GM12891 (cell line): ENCODE measurements around the gene CEACAM4.
"Not testable (repeated sequence)": the region's sequence is repeated elsewhere in the genome, so short reads cannot be mapped to it uniquely, and the experiment has no call there.

ENCODE experiments used
- DNase-seq: peaks from one replicate; pipeline ENCODE4 v3.0.0; 2011; ENCODE audit warnings: low spot score; ENCODE audit not compliant: insufficient read length
- FAIRE-seq: peaks from 2 replicates; lab custom pipeline; 2011; peaks lifted over from hg19 to GRCh38; lab: Jason Lieb, UNC
- PAX5 ChIP-seq: IDR thresholded peaks from 2 replicates; pipeline ENCODE4 v1.6.1; 2011; ENCODE audit warnings: low read length, moderate library complexity, mild to moderate bottlenecking; ENCODE audit not compliant: insufficient read depth, severe bottlenecking
- POLR2A ChIP-seq: IDR thresholded peaks from 2 replicates; pipeline ENCODE4 v1.6.1; 2011; ENCODE audit warnings: low read depth, low read length, control low read depth
- POLR2AphosphoS5 ChIP-seq: IDR thresholded peaks from 2 replicates; pipeline ENCODE4 v1.6.1; 2011; ENCODE audit warnings: low read depth, low read length, control low read depth
- POU2F2 ChIP-seq: IDR thresholded peaks from 2 replicates; pipeline ENCODE4 v1.6.1; 2011; ENCODE audit warnings: low read depth, mild to moderate bottlenecking, control low read depth, low read length, moderate library complexity
- SPI1 ChIP-seq: IDR thresholded peaks from 2 replicates; pipeline ENCODE4 v1.6.1; 2011; ENCODE audit warnings: low read depth, low read length, control low read depth
- TAF1 ChIP-seq: IDR thresholded peaks from 2 replicates; pipeline ENCODE4 v1.6.1; 2011; ENCODE audit warnings: low read depth, low read length, control low read depth

CEACAM4 gene

GRCh38 chr19:41587101-41587837 is 39.6 kb downstream of the CEACAM4 start:
- FAIRE-seq = no peak

DNA sequence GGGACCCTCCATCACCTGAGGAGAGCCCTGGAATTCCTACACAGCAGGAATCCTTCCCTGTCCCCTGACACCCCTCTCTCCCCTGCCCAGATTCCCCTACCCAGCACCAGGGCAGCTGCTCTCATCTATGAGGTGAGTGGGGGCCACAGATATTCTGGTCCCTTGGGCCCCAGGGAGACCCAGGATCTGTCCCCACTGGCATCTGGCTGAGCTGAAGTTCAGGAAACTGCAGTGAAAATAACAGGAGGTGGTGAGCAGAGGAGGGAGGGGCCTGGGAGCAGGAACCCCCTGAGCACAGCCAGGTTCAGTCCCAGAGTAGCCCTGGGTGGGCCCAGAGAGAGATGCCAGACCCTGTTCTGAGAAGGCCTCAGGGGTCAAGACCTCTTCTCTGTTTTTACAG is 40.8 kb downstream of the CEACAM4 start:
- no peak for DNase-seq
- TF ChIP-seq TAF1 (no peak), POLR2AphosphoS5 (no peak), PAX5 (no peak), SPI1 (no peak), POU2F2 (no peak), POLR2A (no peak)
- no peak for FAIRE-seq

More at GRCh38 chr19:41587101-41587837, 39.6 kb downstream of the CEACAM4 start:
- no peak for TF ChIP-seq POLR2AphosphoS5
- TF ChIP-seq POU2F2 = no peak
- TF ChIP-seq SPI1 = no peak
- TF ChIP-seq PAX5 = no peak
- TF ChIP-seq POLR2A = no peak
- TF ChIP-seq TAF1 = no peak
- no peak for DNase-seq

DNA sequence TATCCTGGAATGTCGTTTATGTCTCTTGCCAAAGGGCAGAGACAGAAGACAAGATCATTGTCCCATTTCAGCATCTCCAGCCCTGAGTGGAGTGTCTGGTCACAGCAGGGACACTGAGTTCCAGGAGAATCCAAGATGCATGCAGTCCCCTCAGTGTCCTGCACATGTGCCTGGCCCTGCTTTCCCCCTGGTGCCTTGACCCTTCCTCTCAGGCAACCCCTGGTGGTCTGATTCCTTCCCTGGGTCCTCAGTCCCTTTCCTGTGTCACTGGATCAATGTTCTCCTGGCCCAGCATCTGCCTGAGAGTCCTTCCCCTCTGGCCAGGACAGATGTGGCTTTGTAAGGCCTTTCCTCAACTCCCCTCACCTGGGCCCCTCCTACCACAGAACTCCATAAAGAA is 41.9 kb downstream of the CEACAM4 start:
- DNase-seq = no peak
- no peak for TF ChIP-seq POLR2AphosphoS5
- no peak for TF ChIP-seq POLR2A
- TF ChIP-seq SPI1 = no peak
- TF ChIP-seq POU2F2 = no peak
- TF ChIP-seq TAF1 = no peak
- no peak for TF ChIP-seq PAX5
- no peak for FAIRE-seq

DNA sequence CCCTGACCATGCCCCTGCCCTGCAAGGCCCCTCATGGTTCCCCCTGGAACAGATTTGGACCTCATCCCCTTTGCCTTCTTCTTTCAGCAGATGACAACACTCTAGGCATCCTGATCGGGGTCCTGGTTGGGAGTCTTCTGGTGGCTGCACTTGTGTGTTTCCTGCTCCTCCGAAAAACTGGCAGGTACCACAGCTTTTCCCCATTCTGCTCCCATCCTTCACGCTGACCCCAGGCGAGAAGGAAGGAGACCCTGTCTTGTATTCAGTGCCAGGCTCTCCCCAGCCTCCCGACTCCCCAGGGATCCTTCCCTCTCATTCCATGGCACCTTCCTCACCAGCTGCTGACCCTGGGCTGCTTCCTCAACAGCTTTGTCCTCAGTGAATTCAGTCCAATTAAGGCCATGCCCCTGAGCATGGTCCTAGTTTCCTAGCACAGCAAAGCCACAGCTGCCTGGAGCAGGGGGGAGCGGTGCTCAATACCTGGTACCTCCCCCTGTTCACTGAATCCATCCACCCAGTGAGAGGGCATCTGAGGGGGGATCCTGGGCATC is 42.5 kb downstream of the CEACAM4 start:
- FAIRE-seq (no peak), DNase-seq (no peak)
- TF ChIP-seq POLR2A (no peak), POLR2AphosphoS5 (no peak), SPI1 (no peak), TAF1 (no peak), PAX5 (no peak), POU2F2 (no peak)

DNA sequence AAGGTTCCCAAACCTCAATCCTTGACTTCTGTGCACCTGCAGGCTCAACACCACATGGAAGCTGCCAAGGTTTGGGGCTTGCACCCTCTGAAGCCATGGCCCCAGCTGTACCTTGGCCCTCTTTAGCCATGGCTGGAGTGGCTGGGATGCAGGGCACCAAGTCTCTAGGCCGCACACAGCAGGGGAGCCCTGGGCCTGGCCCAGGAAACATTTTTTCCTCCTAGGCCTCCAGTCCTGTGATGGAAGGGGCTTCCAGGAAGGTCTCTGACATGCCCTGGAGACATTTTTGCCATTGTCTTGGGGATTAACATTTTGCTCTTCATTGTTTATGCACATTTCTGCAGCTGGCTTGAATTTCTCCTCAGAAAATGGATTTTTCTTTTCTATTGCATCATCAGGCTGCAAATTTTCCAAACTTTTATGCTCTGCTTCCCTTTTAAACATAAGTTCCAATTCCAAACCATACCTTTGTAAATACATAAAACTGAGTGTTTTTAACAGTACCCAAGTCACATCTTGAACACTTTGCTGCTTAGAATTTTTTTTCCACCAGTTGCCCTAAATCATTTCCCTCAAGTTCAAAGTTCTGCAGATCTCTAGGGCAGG is 44.2 kb downstream of the CEACAM4 start:
- FAIRE-seq, DNase-seq: not testable (repeated sequence)

- FAIRE-seq, DNase-seq: not testable (repeated sequence)
These were observed 45.8 kb downstream of the CEACAM4 start for GRCh38 chr19:41581068-41581467.

GRCh38 chr19:41578886-41579285 is 48.0 kb downstream of the CEACAM4 start:
- no peak for FAIRE-seq
- DNase-seq = no peak
- TF ChIP-seq POLR2A = no peak
- no peak for TF ChIP-seq POLR2AphosphoS5
- no peak for TF ChIP-seq POU2F2
- no peak for TF ChIP-seq SPI1
- TF ChIP-seq PAX5 = no peak
- no peak for TF ChIP-seq TAF1

GRCh38 chr19:41577833-41578232 is 49.0 kb downstream of the CEACAM4 start:
- TF ChIP-seq POLR2A = no peak
- no peak for TF ChIP-seq POLR2AphosphoS5
- TF ChIP-seq PAX5 = no peak
- no peak for TF ChIP-seq TAF1
- TF ChIP-seq SPI1 = no peak
- no peak for TF ChIP-seq POU2F2
- DNase-seq = no peak
- FAIRE-seq = no peak

DNA sequence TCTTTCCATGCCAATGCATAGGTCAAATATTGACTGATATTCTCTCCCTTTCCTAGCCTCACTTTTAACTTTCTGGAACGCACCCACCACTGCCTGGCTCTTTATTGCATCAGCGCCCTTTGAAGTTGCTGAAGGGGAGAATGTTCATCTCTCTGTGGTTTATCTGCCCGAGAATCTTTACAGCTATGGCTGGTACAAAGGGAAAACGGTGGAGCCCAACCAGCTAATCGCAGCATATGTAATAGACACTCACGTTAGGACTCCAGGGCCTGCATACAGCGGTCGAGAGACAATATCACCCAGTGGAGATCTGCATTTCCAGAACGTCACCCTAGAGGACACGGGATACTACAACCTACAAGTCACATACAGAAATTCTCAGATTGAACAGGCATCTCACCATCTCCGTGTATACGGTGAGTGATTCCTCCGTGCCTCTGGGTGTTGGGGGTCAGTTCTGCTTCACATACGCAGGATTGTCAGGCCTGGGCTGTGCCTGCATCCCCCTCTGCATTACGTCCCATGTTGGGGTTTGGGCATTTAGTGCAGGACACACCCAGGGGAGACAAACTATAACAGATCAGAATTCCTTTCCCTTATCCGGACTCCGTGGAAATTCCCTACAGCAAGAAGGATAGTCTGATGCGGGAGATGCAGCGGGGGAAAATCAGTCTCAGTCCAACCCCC is 49.6 kb downstream of the CEACAM4 start:
- DNase-seq (no peak), FAIRE-seq (no peak)
- TF ChIP-seq SPI1 = no peak
- no peak for TF ChIP-seq POLR2AphosphoS5
- no peak for TF ChIP-seq POU2F2
- TF ChIP-seq POLR2A = no peak
- TF ChIP-seq PAX5 = no peak
- no peak for TF ChIP-seq TAF1
